CD8-positive, alpha-beta memory T cell (primary cell): ENCODE results near the gene MEIG1. TPM values are rescaled to one million over a fixed set of nuclear protein-coding genes. Genes with fewer than 3 reads are reported as not detected.
"Not testable (repeated sequence)": the region's sequence is repeated elsewhere in the genome, so short reads cannot be mapped to it uniquely, and the experiment has no call there.

Source experiments
- CTCF ChIA-PET: fragments of 350-600 bp; sonication (Branson Sonifier 250); formaldehyde crosslinking; loops from one replicate; lab custom pipeline; 2021; ENCODE audit warnings: antibody characterized with exemption; lab: Charles Lee
- POLR2A ChIA-PET: fragments of 350-600 bp; sonication (Branson Sonifier 250); formaldehyde crosslinking; loops from one replicate; lab custom pipeline; 2021; ENCODE audit warnings: antibody characterized with exemption; lab: Charles Lee
- DNase-seq, 5 donors: peaks; one replicate each; pipeline versions ENCODE4 v3.0.0 to v3.0.0-alpha.2; 2020 to 2022; ENCODE audit warnings: mixed read lengths in 1 of 5
- H3K27ac ChIP-seq: one replicate; pipeline ENCODE4 v1.7.0; 2013; ENCODE audit warnings: low read depth, mild to moderate bottlenecking, low read length, moderate library complexity
- H3K27me3 ChIP-seq: 2 replicates; pipeline ENCODE4 v1.7.0; 2013; ENCODE audit warnings: low read length, mild to moderate bottlenecking; ENCODE audit not compliant: insufficient read depth, poor library complexity, severe bottlenecking
- H3K36me3 ChIP-seq: 2 replicates; pipeline ENCODE4 v1.7.0; 2013; ENCODE audit warnings: mild to moderate bottlenecking, low read length, moderate library complexity; ENCODE audit not compliant: insufficient read depth
- H3K4me1 ChIP-seq: 2 replicates; pipeline ENCODE4 v1.7.0; 2013; ENCODE audit warnings: mild to moderate bottlenecking, low read length, moderate library complexity; ENCODE audit not compliant: insufficient read depth
- H3K4me3 ChIP-seq: 2 replicates; pipeline ENCODE4 v1.7.0; 2013; ENCODE audit warnings: mild to moderate bottlenecking, low read length
- H3K9me3 ChIP-seq: 2 replicates; pipeline ENCODE4 v1.7.0; 2013; ENCODE audit warnings: mild to moderate bottlenecking, low read length
- H3K27ac Mint-ChIP-seq, 8 donors: one replicate each; pipeline ENCODE4 v1.8.0; 2020 to 2021; ENCODE audit warnings: mixed read lengths in 8 of 8, mild to moderate bottlenecking in 6 of 8, inconsistent platforms in 3 of 8, moderate library complexity in 3 of 8
- H3K27me3 Mint-ChIP-seq, 2 donors: one replicate each; pipeline ENCODE4 v1.8.0; 2020 to 2021; ENCODE audit warnings: mixed read lengths in 2 of 2, mild to moderate bottlenecking in 1 of 2, moderate library complexity in 1 of 2
- H3K36me3 Mint-ChIP-seq, 3 donors: one replicate each; pipeline ENCODE4 v1.8.0; 2020 to 2021; ENCODE audit warnings: mixed read lengths in 3 of 3, inconsistent platforms in 1 of 3, mild to moderate bottlenecking in 1 of 3
- H3K4me1 Mint-ChIP-seq, 3 donors: one replicate each; pipeline ENCODE4 v1.8.0; 2020 to 2021; ENCODE audit warnings: mixed read lengths in 3 of 3, inconsistent platforms in 1 of 3, mild to moderate bottlenecking in 1 of 3
- H3K4me3 Mint-ChIP-seq, 7 donors: one replicate each; pipeline ENCODE4 v1.8.0; 2020 to 2021; ENCODE audit warnings: mixed read lengths in 7 of 7, mild to moderate bottlenecking in 6 of 7, moderate library complexity in 4 of 7, inconsistent platforms in 2 of 7
- H3K9me3 Mint-ChIP-seq, 5 donors: one replicate each; pipeline ENCODE4 v1.8.0; 2020 to 2022; ENCODE audit warnings: mixed read lengths in 5 of 5, mild to moderate bottlenecking in 3 of 5, moderate library complexity in 2 of 5, inconsistent platforms in 1 of 5
- polyA plus RNA-seq: library from polyadenylated mRNA; unstranded; fragments of 300-500 nt; fragmentation: Illumina TruSeq; gene quantifications from one replicate; pipeline ENCODE4 v1.2.3, GENCODE V29; 2021
- total RNA-seq, 2 experiments: library from RNA; stranded (reverse); gene quantifications; one replicate each; pipeline ENCODE4 v1.2.3, GENCODE V29; 2021

Gene MEIG1
- total and polyA plus RNA-seq, 3 experiments from 2014 or later: 0.67 to 1.2 (median 0.91) TPM

DNA sequence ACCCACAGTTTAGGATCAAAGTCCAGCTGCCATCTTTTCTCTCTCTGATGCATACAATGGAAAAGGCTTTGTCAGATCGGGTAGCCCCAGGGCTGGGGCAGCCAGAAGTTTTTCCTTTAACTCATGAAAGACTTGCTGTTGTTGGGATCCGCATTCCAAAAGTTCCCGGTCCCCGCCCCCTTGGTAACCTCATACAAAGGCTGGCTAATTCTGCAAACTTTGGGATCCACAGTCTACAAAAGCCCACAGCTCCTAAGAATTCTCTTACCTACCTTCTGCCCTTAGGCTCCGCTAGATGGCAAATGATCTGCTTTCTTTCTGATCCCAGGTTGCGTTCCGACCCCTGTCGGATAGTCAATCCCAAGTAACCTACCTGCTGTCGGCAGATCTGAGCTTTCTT is 33.1 kb downstream of the MEIG1 start:
- H3K27ac ChIP-seq, H3K9me3 Mint-ChIP-seq, H3K36me3 ChIP-seq, H3K4me3 Mint-ChIP-seq, POLR2A ChIA-PET, CTCF ChIA-PET, H3K36me3 Mint-ChIP-seq, H3K4me3 ChIP-seq, DNase-seq, H3K4me1 ChIP-seq, H3K9me3 ChIP-seq, H3K27ac Mint-ChIP-seq, H3K27me3 ChIP-seq: not testable (repeated sequence)
- Mint-ChIP-seq H3K27me3 (peaks cover 3 to 15% of the 10 kb centered on the region in 2 donors), H3K4me1 (peaks cover 0 to 14% (median 5%) of the 10 kb centered on the region in 3 donors)

DNA sequence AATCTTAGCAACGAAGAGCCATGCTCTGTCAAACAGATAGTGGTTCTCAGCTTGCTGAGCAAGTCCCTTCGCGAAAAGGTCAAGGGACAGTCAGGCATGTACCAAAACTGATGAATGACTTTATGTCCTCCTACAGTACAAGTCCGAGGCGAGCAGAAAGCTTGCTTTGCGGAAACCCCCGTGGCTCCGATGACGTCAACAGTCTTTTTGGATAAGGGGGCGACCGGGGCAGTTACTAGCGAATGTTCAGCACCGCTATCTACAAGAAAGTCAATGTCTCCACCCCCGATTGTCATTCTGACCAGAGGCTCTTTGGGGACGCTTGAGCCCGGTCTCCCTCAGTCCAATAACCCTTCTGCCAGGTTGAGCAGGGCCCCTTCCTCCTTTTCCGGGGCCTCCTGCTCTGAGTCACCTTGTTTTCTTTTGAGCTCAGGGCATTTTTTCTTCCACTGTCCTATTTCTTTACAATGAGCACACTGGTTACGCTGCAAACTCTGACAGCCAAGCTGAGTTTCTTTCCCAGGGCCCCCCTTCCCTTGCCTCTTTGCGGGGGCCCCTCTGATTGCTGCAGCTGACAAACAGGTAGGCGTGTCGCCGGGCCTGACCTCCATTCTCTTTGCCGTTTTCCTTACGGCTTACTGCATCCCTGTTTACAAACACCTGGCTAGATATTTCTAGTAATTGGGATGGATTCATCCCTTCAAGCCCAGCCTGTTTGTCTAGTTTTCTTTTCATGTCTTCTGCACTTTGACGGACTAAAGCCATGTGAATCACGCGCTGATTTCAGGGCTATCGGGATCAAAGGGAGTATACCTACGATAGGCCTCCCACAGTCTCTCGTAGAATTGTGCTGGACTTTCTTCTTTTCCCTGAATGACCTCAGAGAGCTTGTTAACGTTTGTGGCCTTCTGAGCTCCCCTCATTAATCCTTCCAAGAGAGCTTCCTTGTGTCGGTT is 34.6 kb downstream of the MEIG1 start:
- CTCF ChIA-PET, H3K36me3 ChIP-seq, H3K9me3 Mint-ChIP-seq, H3K9me3 ChIP-seq, H3K27ac ChIP-seq, H3K27me3 ChIP-seq, H3K4me3 ChIP-seq, H3K27me3 Mint-ChIP-seq, POLR2A ChIA-PET, H3K36me3 Mint-ChIP-seq, DNase-seq, H3K4me1 ChIP-seq: not testable (repeated sequence)
- Mint-ChIP-seq H3K4me1 (peaks cover 0 to 14% (median 5%) of the 10 kb centered on the region in 3 donors), H3K4me3 (peak overlapping the region in 5 of 7 donors; percentile 16 to 64 (median 51)), H3K27ac (peak overlapping the region in 2 of 8 donors; percentile 45 to 61)

DNA sequence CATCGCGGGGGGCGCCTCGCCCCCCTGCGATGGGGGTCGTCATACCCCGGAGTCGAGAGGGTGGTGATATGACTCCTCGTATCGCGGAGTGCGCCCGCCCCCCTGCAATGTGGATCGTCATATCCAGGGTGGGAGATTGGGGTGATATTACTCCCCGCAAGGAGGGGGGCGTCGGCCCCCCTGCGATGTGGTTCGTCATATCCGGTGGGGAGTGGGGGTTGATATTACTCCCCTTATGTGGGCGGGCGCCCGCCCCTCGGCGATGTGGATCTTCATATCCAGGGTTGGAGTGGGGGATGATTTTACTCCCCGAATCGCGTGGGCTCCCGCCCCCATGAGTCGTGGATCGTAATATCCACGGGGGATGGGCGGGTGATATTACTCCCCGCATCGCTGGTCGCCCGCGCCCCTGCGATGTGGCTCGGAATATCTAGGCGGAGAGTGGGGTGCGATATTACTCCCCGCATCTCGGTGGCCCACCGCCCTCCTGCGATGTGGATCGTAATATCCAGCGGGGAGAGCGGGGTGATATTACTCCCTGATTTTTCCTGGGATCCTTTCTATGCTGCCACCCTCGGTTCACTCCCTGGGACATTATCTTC is 36.9 kb downstream of the MEIG1 start:
- Histone ChIP-seq H3K9me3 (no peaks in the 10 kb centered on the region), H3K36me3 (no peaks in the 10 kb centered on the region), H3K27ac (no peak overlapping the region), H3K4me1 (no peaks in the 10 kb centered on the region), H3K4me3 (no peak overlapping the region), H3K27me3 (no peaks in the 10 kb centered on the region)
- ChIA-PET CTCF (no interaction called here), POLR2A (no interaction called here)
- no peak overlapping the region for H3K4me3 Mint-ChIP-seq
- peaks cover 3 to 14% of the 10 kb centered on the region in 2 donors for H3K27me3 Mint-ChIP-seq
- H3K27ac Mint-ChIP-seq: no peak overlapping the region
- peaks cover 0 to 1% (median 0%) of the 10 kb centered on the region in 5 donors for H3K9me3 Mint-ChIP-seq
- peaks cover 0 to 7% (median 2%) of the 10 kb centered on the region in 3 donors for H3K4me1 Mint-ChIP-seq
- no peak for DNase-seq
- H3K36me3 Mint-ChIP-seq: no peaks in the 10 kb centered on the region

DNA sequence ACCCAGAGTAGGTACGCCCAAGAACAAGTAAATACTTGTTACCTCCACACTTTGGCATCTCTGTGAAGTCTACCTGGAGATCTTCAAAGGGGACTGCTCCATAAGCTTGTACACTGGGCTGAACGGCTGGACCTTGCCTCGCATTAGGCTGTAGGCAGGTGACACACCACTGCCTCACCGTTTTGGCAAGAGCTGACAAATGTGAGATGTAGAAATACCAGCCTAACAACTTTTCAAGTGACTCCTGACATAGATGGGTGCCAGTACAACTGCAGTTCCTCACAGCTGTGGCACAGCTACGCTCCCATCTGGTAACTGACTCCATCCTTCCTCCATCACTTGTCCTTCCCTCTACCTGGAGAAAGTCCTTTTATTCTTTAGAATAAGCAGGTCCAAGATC is 54.3 kb downstream of the MEIG1 start:
- H3K4me3 ChIP-seq, H3K36me3 ChIP-seq, POLR2A ChIA-PET, H3K9me3 Mint-ChIP-seq, H3K27ac Mint-ChIP-seq, CTCF ChIA-PET, H3K4me3 Mint-ChIP-seq, H3K4me1 Mint-ChIP-seq, H3K27me3 ChIP-seq, H3K27ac ChIP-seq, H3K9me3 ChIP-seq, DNase-seq, H3K36me3 Mint-ChIP-seq, H3K4me1 ChIP-seq: not testable (repeated sequence)
- H3K27me3 Mint-ChIP-seq: peaks cover 2 to 11% of the 10 kb centered on the region in 2 donors

DNA sequence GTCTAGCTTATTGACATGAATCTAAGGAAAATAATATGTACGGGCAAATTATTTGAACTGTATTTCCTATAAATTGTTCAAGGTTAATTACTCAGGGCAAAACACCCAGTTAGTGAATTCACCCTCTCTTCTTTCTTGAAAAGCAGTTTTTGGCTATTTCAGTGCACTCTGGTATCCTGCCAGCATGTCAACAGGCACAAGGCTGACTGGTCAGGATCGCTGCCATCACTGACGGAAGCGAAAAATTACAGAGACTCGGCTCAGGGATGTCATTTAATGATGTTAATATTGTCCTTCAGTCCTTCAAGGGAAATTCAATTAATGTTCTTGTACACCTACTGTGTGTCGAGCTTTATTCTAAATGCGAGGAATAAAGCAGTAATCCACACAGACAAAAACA is 56.3 kb downstream of the MEIG1 start:
- no peak overlapping the region for H3K27ac ChIP-seq
- no peak overlapping the region for H3K4me3 Mint-ChIP-seq
- POLR2A ChIA-PET: interaction anchor here (0.6 kb wide), 1 partner anchor 472 kb away, joined by 6 read pairs; no protein-coding TSS in a partner anchor
- no peaks in the 10 kb centered on the region for H3K4me1 Mint-ChIP-seq
- no peaks in the 10 kb centered on the region for H3K4me1 ChIP-seq
- H3K36me3 ChIP-seq: no peaks in the 10 kb centered on the region
- H3K27ac Mint-ChIP-seq: no peak overlapping the region
- H3K9me3 ChIP-seq: no peaks in the 10 kb centered on the region
- DNase-seq: no peak
- peaks cover 2 to 11% of the 10 kb centered on the region in 2 donors for H3K27me3 Mint-ChIP-seq
- no peak overlapping the region for H3K4me3 ChIP-seq
- H3K36me3 Mint-ChIP-seq: no peaks in the 10 kb centered on the region
- no peaks in the 10 kb centered on the region for H3K27me3 ChIP-seq
- CTCF ChIA-PET: no interaction called here
- H3K9me3 Mint-ChIP-seq: no peaks in the 10 kb centered on the region

DNA sequence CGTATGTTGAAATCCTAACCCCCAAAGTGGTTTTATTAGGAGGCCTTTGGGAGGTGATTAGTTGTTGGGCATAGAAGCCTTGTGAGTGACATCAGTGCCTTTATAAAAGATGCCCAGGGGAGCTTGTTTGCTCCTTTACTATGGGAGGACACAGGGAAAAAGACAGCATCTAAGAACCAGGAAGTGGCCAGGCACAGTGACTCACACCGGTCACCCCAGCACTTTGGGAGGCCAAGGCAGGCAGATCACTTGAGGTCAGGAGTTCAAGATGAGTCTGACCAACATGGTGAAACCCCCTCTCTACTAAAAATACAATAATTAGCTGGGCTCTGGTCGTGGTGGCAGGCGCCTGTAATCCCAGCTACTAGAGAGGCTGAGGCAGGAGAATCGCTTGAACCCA is 61.8 kb downstream of the MEIG1 start:
- H3K9me3 Mint-ChIP-seq, H3K4me3 Mint-ChIP-seq, DNase-seq, H3K27me3 Mint-ChIP-seq, H3K9me3 ChIP-seq, H3K36me3 Mint-ChIP-seq, H3K4me1 ChIP-seq, H3K36me3 ChIP-seq, CTCF ChIA-PET, H3K4me1 Mint-ChIP-seq, POLR2A ChIA-PET, H3K27me3 ChIP-seq, H3K27ac ChIP-seq, H3K27ac Mint-ChIP-seq, H3K4me3 ChIP-seq: not testable (repeated sequence)

Other genes starting within 250 kb of the MEIG1 start
- 100 to 1,000 TPM; 138 to 143 TPM for gene FAM107B, start 184.5 kb upstream of the MEIG1 start, total RNA-seq
- 316 TPM for gene FAM107B, start 184.5 kb upstream of the MEIG1 start, polyA plus RNA-seq
- 1 to 10 TPM in 1 of 2 experiments, under 1 TPM in 1; 0.96 to 1.2 TPM for gene CDNF, start 121.4 kb upstream of the MEIG1 start, total RNA-seq
- 0.47 TPM for gene CDNF, start 121.4 kb upstream of the MEIG1 start, polyA plus RNA-seq
- 10 to 100 TPM; 43.3 to 45.5 TPM for gene HSPA14, start 121.1 kb upstream of the MEIG1 start, total RNA-seq
- gene HSPA14, start 121.1 kb upstream of the MEIG1 start, polyA plus RNA-seq: 20.0 TPM
- 10 to 100 TPM; 28.5 to 30.4 TPM for gene MSANTD7, start 121.1 kb upstream of the MEIG1 start, total RNA-seq
- 8.7 TPM for gene MSANTD7, start 121.1 kb upstream of the MEIG1 start, polyA plus RNA-seq
- 10 to 100 TPM; 30.8 to 35.8 TPM for gene SUV39H2, start 80.5 kb upstream of the MEIG1 start, total RNA-seq
- gene SUV39H2, start 80.5 kb upstream of the MEIG1 start, polyA plus RNA-seq: 3.4 TPM
- gene DCLRE1C, start 5.3 kb upstream of the MEIG1 start, total RNA-seq: 10 to 100 TPM; 11.3 to 12.5 TPM
- gene DCLRE1C, start 5.3 kb upstream of the MEIG1 start, polyA plus RNA-seq: 28.4 TPM
- not detected for gene OLAH, start 84.6 kb downstream of the MEIG1 start, total RNA-seq
- not detected for gene OLAH, start 84.6 kb downstream of the MEIG1 start, polyA plus RNA-seq
- gene ACBD7, start 129.4 kb downstream of the MEIG1 start, total RNA-seq: 1 to 10 TPM in 1 of 2 experiments, under 1 TPM in 1; 0.80 to 1.2 TPM
- gene ACBD7, start 129.4 kb downstream of the MEIG1 start, polyA plus RNA-seq: not detected
- 10 to 100 TPM; 21.3 to 21.7 TPM for gene RPP38, start 138.0 kb downstream of the MEIG1 start, total RNA-seq
- gene RPP38, start 138.0 kb downstream of the MEIG1 start, polyA plus RNA-seq: 27.3 TPM
- 10 to 100 TPM; 16.1 to 16.8 TPM for gene NMT2, start 209.3 kb downstream of the MEIG1 start, total RNA-seq
- gene NMT2, start 209.3 kb downstream of the MEIG1 start, polyA plus RNA-seq: 36.6 TPM